ENCODE data around the gene GFRAL. TPM values are rescaled to one million over a fixed set of nuclear protein-coding genes. Genes with fewer than 3 reads are reported as not detected.

GFRAL gene
- total RNA-seq, 2 experiments from 2014 or later: not detected

DNA sequence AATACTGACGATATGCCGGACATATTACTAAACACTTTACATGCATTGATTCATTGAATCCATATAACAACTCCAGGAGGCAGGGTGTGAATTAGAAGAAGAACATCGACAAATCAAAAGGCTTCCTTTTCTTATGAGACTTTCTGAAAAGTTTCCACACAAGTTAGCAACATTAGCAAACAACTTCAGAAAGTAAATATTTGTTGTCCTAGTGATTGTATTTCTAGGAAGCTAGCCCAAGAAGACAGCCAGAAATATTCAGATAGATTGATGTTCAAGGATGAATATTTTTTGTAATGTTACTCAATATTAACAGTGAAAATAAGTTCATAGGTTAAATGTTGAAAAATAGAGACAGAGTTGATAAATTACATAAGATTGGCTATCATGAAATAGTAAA, 120.6 kb downstream of the GFRAL start:
- POLR2A ChIA-PET: no interaction called here
- Mint-ChIP-seq H3K27ac (no peak overlapping the region), H3K27me3 (no peaks in the 10 kb centered on the region), H3K36me3 (ENCODE audit: low read depth) (no peaks in the 10 kb centered on the region), H3K4me3 (no peak overlapping the region), H3K9me3 (peaks cover 2% of the 10 kb centered on the region), H3K4me1 (no peaks in the 10 kb centered on the region)
- DNase-seq: no peak
- CTCF ChIA-PET: no interaction called here

DNA sequence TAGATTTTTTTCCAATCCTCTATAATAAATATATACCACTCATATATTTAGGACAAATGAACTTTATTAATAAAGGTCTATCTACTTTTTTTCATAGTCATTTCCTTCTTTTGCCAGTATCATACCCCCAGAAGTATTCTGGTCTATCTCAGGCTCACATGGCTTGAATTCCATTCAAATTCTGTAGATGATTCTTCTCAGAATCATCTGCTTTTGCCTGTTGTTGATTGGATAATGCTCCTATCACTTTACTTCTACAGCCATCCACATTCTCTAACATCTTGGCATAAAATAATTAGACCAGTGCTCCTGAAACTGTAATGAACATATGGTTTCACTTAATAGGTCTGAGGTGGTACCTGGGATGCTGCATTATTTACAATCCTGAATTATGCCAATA, 121.2 kb downstream of the GFRAL start:
- Mint-ChIP-seq H3K9me3 (peaks cover 2% of the 10 kb centered on the region), H3K27ac (no peak overlapping the region), H3K4me1 (no peaks in the 10 kb centered on the region), H3K36me3 (ENCODE audit: low read depth) (no peaks in the 10 kb centered on the region), H3K27me3 (no peaks in the 10 kb centered on the region), H3K4me3 (no peak overlapping the region)
- ChIA-PET POLR2A (no interaction called here), CTCF (no interaction called here)
- DNase-seq: no peak

DNA sequence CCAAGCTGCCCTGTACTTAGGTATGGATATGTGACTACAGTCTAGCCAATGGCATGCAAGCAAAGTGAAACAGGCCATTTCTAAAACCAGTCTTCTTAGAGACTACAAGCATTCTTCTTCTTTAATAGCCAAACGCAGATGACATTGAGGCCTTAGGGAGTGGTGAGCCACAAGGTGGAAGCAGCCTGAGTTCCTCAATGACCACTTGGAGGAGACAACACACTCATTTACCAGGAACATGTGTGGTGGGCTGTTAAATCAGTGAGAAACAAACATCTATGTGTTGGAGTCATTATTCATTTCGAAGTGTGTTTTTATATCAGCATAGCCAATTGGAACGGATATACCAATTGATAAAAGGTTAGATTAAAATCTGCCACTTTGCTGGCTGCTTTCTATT, 122.0 kb downstream of the GFRAL start:
- no peaks in the 10 kb centered on the region for H3K27me3 Mint-ChIP-seq

DNA sequence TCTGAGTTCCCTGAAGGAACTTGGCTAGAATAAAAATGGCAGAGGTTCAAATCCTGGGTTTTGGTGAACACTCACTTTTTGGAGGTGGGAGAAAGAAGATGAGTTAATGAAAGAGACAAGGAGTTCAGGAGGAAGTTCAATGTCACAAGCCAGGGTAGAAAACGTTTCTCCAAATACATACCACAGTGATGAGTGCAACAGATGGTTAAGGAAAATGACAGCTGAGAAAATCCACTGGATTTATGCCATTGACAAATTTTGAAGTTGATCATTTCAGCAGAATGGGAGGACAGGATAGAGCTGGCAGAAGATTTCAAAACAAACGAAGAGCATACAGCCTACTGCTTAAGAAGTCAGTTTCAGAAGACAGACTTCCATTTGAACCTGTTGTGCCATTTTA, 122.7 kb downstream of the GFRAL start:
- no peak overlapping the region for H3K4me3 Mint-ChIP-seq
- no peaks in the 10 kb centered on the region for H3K36me3 Mint-ChIP-seq (ENCODE audit: low read depth)
- ChIA-PET CTCF (no interaction called here), POLR2A (no interaction called here)
- no peaks in the 10 kb centered on the region for H3K27me3 Mint-ChIP-seq
- no peak for DNase-seq
- no peaks in the 10 kb centered on the region for H3K4me1 Mint-ChIP-seq
- H3K9me3 Mint-ChIP-seq: peaks cover 2% of the 10 kb centered on the region
- H3K27ac Mint-ChIP-seq: no peak overlapping the region

More for the DNA sequence above, 122.0 kb downstream of the GFRAL start:
- no peaks in the 10 kb centered on the region for H3K4me1 Mint-ChIP-seq
- H3K9me3 Mint-ChIP-seq: peaks cover 2% of the 10 kb centered on the region
- no peak overlapping the region for H3K4me3 Mint-ChIP-seq
- H3K27ac Mint-ChIP-seq: no peak overlapping the region
- no peaks in the 10 kb centered on the region for H3K36me3 Mint-ChIP-seq (ENCODE audit: low read depth)
- ChIA-PET CTCF (no interaction called here), POLR2A (no interaction called here)
- DNase-seq: no peak

Other genes starting within 250 kb of the GFRAL start
- not detected for gene HCRTR2, start 153.0 kb upstream of the GFRAL start, total RNA-seq

Data from activated CD4-positive, alpha-beta memory T cell treated with anti-CD3 and anti-CD28 coated beads, Interleukin-2, amount 10 ng/mL, durations not matched to agents 7 days and 5 days (primary cell).